Skeletal muscle satellite cell (primary cell): Measurements from ENCODE around the gene IPO13.

Experiments used
- H3K27me3 ChIP-seq: 2 replicates; pipeline ENCODE4 v1.7.0; 2013; ENCODE audit warnings: low read length; ENCODE audit not compliant: control insufficient read depth, insufficient read depth
- H3K36me3 ChIP-seq: 2 replicates; pipeline ENCODE4 v1.7.0; 2013; ENCODE audit warnings: mild to moderate bottlenecking, control low read depth, low read length; ENCODE audit not compliant: insufficient read depth
- H3K4me1 ChIP-seq: 2 replicates; pipeline ENCODE4 v1.7.0; 2013; ENCODE audit warnings: low read length; ENCODE audit not compliant: control insufficient read depth, insufficient read depth
- H3K4me2 ChIP-seq: 2 replicates; pipeline ENCODE4 v1.7.0; 2013; ENCODE audit warnings: mild to moderate bottlenecking, low read length
- H3K4me3 ChIP-seq: 2 replicates; pipeline ENCODE4 v1.7.0; 2013; ENCODE audit warnings: low read length
- H3K9ac ChIP-seq: 2 replicates; pipeline ENCODE4 v1.7.0; 2013; ENCODE audit warnings: mild to moderate bottlenecking, low read depth, low read length, moderate library complexity
- H3K9me3 ChIP-seq: replicated peaks from 2 replicates; pipeline ENCODE4 v1.7.0; 2013; ENCODE audit warnings: mild to moderate bottlenecking, control low read depth, low read length

IPO13 gene

GRCh38 chr1:43912607-43913006, 34.1 kb upstream of the IPO13 start:
- Histone ChIP-seq H3K36me3 (peaks cover 6% of the 10 kb centered on the region), H3K9me3 (no peaks in the 10 kb centered on the region), H3K9ac (no peak overlapping the region), H3K4me2 (no peak overlapping the region), H3K4me3 (no peak overlapping the region), H3K27me3 (no peaks in the 10 kb centered on the region), H3K4me1 (peaks cover 10% of the 10 kb centered on the region)

GRCh38 chr1:43913051-43913501, 33.7 kb upstream of the IPO13 start:
- Histone ChIP-seq H3K27me3 (no peaks in the 10 kb centered on the region), H3K9ac (no peak overlapping the region), H3K4me1 (peaks cover 10% of the 10 kb centered on the region), H3K4me3 (no peak overlapping the region), H3K36me3 (peaks cover 6% of the 10 kb centered on the region), H3K4me2 (no peak overlapping the region), H3K9me3 (no peaks in the 10 kb centered on the region)

GRCh38 chr1:43913666-43914360, 32.9 kb upstream of the IPO13 start:
- peaks cover 10% of the 10 kb centered on the region for H3K4me1 ChIP-seq
- peaks cover 6% of the 10 kb centered on the region for H3K36me3 ChIP-seq
- H3K4me2 ChIP-seq, result no peak overlapping the region
- no peaks in the 10 kb centered on the region for H3K27me3 ChIP-seq
- H3K9me3 ChIP-seq, result no peaks in the 10 kb centered on the region
- H3K4me3 ChIP-seq, result no peak overlapping the region
- H3K9ac ChIP-seq, result no peak overlapping the region

DNA sequence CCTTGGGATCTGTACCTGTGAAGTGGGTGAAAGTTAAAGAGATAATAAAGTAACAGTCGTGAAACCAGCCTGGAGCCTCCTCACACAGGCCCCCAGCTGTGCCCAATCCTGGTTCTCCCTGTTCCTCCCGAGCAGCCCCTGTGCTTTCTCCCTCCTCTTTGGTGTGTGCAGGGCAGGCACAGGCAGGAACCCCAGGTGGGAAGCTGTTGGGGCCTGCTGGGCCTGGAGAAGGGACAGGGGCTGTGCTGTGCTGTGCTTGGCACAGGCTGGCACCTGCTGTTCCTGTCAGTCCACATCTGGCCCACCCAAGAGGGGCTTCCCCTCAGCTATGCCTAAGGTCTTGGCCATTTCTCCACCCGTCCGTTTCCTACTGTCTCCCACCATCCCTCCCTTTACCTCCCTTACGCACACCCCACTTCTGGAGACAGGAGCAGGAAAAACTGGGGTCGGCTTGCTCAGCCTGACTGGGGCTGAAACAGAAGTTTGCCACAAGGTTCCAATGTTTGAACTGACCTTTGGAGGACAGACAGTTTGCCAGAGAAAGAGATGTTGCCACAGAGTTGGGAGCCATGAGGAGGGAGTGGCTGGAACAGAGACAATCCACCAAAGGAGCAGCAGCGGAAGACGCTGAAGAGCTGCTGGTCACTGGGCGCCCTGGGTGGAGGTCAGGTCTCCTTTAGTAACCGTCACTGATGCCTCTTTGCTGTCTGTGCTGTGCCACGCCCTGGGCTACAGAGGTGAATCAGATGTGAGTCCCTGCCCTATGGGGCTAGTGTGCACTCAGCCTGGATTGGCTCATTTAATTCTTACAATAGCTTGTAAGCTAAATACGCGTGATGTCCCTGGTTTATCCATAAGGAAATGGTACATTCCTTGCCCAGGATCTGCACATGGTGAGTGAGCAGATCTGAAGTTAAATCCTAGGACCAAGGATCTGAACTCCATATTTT, 31.9 kb upstream of the IPO13 start:
- Histone ChIP-seq H3K4me2 (no peak overlapping the region), H3K9ac (no peak overlapping the region), H3K4me3 (no peak overlapping the region), H3K36me3 (peaks cover 6% of the 10 kb centered on the region), H3K4me1 (peaks cover 10% of the 10 kb centered on the region), H3K27me3 (no peaks in the 10 kb centered on the region), H3K9me3 (no peaks in the 10 kb centered on the region)

GRCh38 chr1:43919906-43920305, 26.8 kb upstream of the IPO13 start:
- Histone ChIP-seq H3K27me3 (no peaks in the 10 kb centered on the region), H3K9me3 (no peaks in the 10 kb centered on the region), H3K9ac (no peak overlapping the region), H3K36me3 (no peaks in the 10 kb centered on the region), H3K4me1 (peaks cover 10% of the 10 kb centered on the region), H3K4me2 (no peak overlapping the region), H3K4me3 (no peak overlapping the region)

GRCh38 chr1:43921022-43921421, 25.7 kb upstream of the IPO13 start:
- Histone ChIP-seq H3K27me3 (no peaks in the 10 kb centered on the region), H3K4me1 (peaks cover 4% of the 10 kb centered on the region), H3K4me2 (no peak overlapping the region), H3K36me3 (no peaks in the 10 kb centered on the region), H3K9me3 (no peaks in the 10 kb centered on the region), H3K4me3 (no peak overlapping the region), H3K9ac (no peak overlapping the region)

DNA sequence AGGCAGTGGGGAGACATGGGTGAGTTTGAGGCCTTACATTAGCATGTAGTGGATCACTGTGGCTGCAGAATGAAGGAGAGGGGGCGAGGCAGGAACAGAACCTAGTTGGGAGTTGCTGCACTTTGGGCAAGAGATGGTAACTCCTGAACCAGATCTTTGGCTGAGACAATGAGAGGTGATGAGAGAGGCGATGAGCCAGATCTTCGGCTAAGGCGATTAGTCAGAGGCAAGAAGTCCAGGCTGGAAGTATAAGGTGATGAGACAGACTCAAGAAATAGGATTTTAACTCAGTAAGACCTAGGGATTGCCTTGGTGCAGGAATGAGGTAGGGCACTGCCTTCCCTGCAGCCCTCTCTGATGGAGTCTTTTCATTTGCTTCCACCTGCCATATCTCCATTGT, 22.2 kb upstream of the IPO13 start:
- no peak overlapping the region for H3K4me2 ChIP-seq
- H3K9ac ChIP-seq, result no peak overlapping the region
- H3K36me3 ChIP-seq, result peaks cover 5% of the 10 kb centered on the region
- no peaks in the 10 kb centered on the region for H3K9me3 ChIP-seq
- peaks cover 4% of the 10 kb centered on the region for H3K4me1 ChIP-seq
- no peak overlapping the region for H3K4me3 ChIP-seq
- no peaks in the 10 kb centered on the region for H3K27me3 ChIP-seq

DNA sequence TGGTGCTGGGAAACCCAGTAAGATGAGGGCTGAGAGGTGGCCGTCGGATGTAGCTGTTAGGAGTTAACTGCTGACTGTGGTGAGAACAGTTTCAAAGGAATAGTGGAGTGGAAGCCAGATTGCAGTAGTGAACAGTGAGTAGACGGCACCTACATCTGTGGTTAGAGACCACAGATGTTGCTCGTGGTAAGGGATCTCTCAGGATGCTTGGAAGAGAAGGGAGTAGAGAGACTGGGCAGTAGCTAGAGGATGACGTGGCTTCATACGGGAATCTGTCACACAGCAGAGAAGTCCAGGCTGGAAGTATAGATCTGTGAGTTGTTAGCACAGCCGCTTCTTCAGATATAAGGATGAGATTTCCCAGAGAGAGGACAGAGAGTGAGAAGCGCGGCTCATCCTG, 20.9 kb upstream of the IPO13 start:
- Histone ChIP-seq H3K4me1 (peaks cover 4% of the 10 kb centered on the region), H3K36me3 (peaks cover 9% of the 10 kb centered on the region), H3K4me2 (no peak overlapping the region), H3K9ac (no peak overlapping the region), H3K27me3 (no peaks in the 10 kb centered on the region), H3K4me3 (no peak overlapping the region), H3K9me3 (no peaks in the 10 kb centered on the region)

DNA sequence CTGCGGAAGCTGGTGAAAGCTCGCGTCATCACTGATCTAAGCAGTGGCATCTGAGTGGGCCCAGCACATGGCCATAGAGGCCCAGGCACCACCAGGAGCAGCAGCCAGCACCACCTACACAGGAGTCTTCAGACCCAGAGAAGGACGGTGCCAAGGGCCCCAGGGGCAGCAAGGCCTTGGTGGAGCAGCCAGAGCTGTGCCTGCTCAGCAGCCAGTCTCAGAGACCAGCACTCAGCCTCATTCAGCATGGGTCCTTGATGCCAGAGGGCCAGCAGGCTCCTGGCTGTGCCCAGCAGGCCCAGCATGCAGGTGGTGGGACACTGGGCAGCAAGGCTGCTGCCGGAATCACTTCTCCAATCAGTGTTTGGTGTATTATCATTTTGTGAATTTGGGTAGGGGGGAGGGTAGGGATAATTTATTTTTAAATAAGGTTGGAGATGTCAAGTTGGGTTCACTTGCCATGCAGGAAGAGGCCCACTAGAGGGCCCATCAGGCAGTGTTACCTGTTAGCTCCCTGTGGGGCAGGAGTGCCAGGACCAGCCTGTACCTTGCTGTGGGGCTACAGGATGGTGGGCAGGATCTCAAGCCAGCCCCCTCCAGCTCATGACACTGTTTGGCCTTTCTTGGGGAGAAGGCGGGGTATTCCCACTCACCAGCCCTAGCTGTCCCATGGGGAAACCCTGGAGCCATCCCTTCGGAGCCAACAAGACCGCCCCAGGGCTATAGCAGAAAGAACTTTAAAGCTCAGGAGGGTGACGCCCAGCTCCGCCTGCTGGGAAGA, 16.4 kb upstream of the IPO13 start:
- peaks cover 9% of the 10 kb centered on the region for H3K36me3 ChIP-seq
- peaks cover 18% of the 10 kb centered on the region for H3K4me1 ChIP-seq
- H3K4me2 ChIP-seq, result no peak overlapping the region
- H3K4me3 ChIP-seq, result no peak overlapping the region
- H3K27me3 ChIP-seq, result no peaks in the 10 kb centered on the region
- H3K9me3 ChIP-seq, result no peaks in the 10 kb centered on the region
- H3K9ac ChIP-seq, result no peak overlapping the region

GRCh38 chr1:43930949-43931275, 15.8 kb upstream of the IPO13 start:
- H3K4me1 ChIP-seq, result peaks cover 18% of the 10 kb centered on the region
- H3K9ac ChIP-seq, result no peak overlapping the region
- no peaks in the 10 kb centered on the region for H3K9me3 ChIP-seq
- no peak overlapping the region for H3K4me3 ChIP-seq
- H3K27me3 ChIP-seq, result peaks cover 3% of the 10 kb centered on the region
- peaks cover 9% of the 10 kb centered on the region for H3K36me3 ChIP-seq
- no peak overlapping the region for H3K4me2 ChIP-seq
